Transverse colon (tissue), 3 donors: ENCODE data around the gene TULP1.

Source experiments
- CTCF ChIP-seq, 5 experiments: fragments of 200-600 bp in 3 of 5; fragments of 450-650 bp in 2 of 5; sonication (generic) in 3 of 5; IDR thresholded peaks; 1 replicate in 2 of 5; 2 replicates in 3 of 5; pipeline ENCODE4 v1.5.1; 2016 to 2017; ENCODE audit warnings: antibody characterized with exemption in 5 of 5, inconsistent platforms in 3 of 5, mild to moderate bottlenecking in 2 of 5, moderate library complexity in 1 of 5
- EP300 ChIP-seq: sonication (generic); formaldehyde crosslinking; IDR thresholded peaks from one replicate; pipeline ENCODE4 v1.6.1; 2017; ENCODE audit warnings: antibody characterized with exemption, low read depth

- TF ChIP-seq CTCF (IDR thresholded peaks at IDR 0.05) (no peak), EP300 (no peak)
Measured at GRCh38 chr6:35534407-35535170, 21.9 kb upstream of the TULP1 start.
